ENCODE data around the gene RFLNA. TPM values are rescaled to one million over a fixed set of nuclear protein-coding genes. Genes with fewer than 3 reads are reported as not detected.

Gene RFLNA
- total and polyA plus RNA-seq, 9 donors: 0.72 to 8.7 (median 3.3) TPM

- TF ChIP-seq EP300 (IDR thresholded peaks at IDR 0.05) (no peak), CTCF (IDR thresholded peaks at IDR 0.05) (no peak), POLR2A (IDR thresholded peaks at IDR 0.05) (no peak)
- intact Hi-C loops (cut with DNase I): no loop called here
- no peak for DNase-seq
- Histone ChIP-seq H3K36me3 (no peaks in the 10 kb centered on the region), H3K4me1 (ENCODE audit: insufficient read depth) (no peaks in the 10 kb centered on the region), H3K9me3 (no peaks in the 10 kb centered on the region), H3K4me3 (no peak overlapping the region), H3K27me3 (no peaks in the 10 kb centered on the region), H3K27ac (no peak overlapping the region)
- WGBS, 3 donors: 33 to 40% (median 35%) methylated on average over 19 of the region's 19 CpGs
These were observed 15.0 kb upstream of the RFLNA start for GRCh38 chr12:124279846-124280360.

GRCh38 chr12:124281309-124281708 lies 13.6 kb upstream of the RFLNA start:
- H3K4me3 ChIP-seq: no peak overlapping the region
- no peak for DNase-seq
- H3K9me3 ChIP-seq: no peaks in the 10 kb centered on the region
- no peaks in the 10 kb centered on the region for H3K36me3 ChIP-seq
- H3K4me1 ChIP-seq (ENCODE audit: insufficient read depth): no peaks in the 10 kb centered on the region
- H3K27me3 ChIP-seq: no peaks in the 10 kb centered on the region
- 88 to 92% (median 90%) methylated on average over 2 of the region's 2 CpGs for WGBS, 3 donors
- no peak overlapping the region for H3K27ac ChIP-seq
- TF ChIP-seq POLR2A (IDR thresholded peaks at IDR 0.05) (no peak), CTCF (IDR thresholded peaks at IDR 0.05) (no peak), EP300 (IDR thresholded peaks at IDR 0.05) (no peak)
- intact Hi-C loops (cut with DNase I): no loop called here

- no peak overlapping the region for H3K27ac ChIP-seq
- H3K4me1 ChIP-seq (ENCODE audit: insufficient read depth): no peaks in the 10 kb centered on the region
- no peaks in the 10 kb centered on the region for H3K36me3 ChIP-seq
- no peak for TF ChIP-seq EP300 (IDR thresholded peaks at IDR 0.05)
- TF ChIP-seq CTCF (IDR thresholded peaks at IDR 0.05): no peak
- no peak for TF ChIP-seq POLR2A (IDR thresholded peaks at IDR 0.05)
- no peaks in the 10 kb centered on the region for H3K9me3 ChIP-seq
- H3K4me3 ChIP-seq: no peak overlapping the region
- DNase-seq: no peak
- no peaks in the 10 kb centered on the region for H3K27me3 ChIP-seq
- intact Hi-C loops (cut with DNase I): no loop called here
- 95 to 96% (median 95%) methylated on average over 5 of the region's 5 CpGs for WGBS, 3 donors
These were observed 12.6 kb upstream of the RFLNA start for GRCh38 chr12:124282287-124282686.

GRCh38 chr12:124283326-124283725 lies 11.6 kb upstream of the RFLNA start:
- intact Hi-C loops (cut with DNase I): no loop called here
- no peak for DNase-seq
- H3K27ac ChIP-seq: no peak overlapping the region
- no peak overlapping the region for H3K4me3 ChIP-seq
- WGBS, 3 donors: 19 to 46% (median 19%) methylated on average over 7 of the region's 7 CpGs
- H3K27me3 ChIP-seq: no peaks in the 10 kb centered on the region
- no peaks in the 10 kb centered on the region for H3K36me3 ChIP-seq
- H3K4me1 ChIP-seq (ENCODE audit: insufficient read depth): no peaks in the 10 kb centered on the region
- no peaks in the 10 kb centered on the region for H3K9me3 ChIP-seq
- TF ChIP-seq EP300 (IDR thresholded peaks at IDR 0.05) (no peak), CTCF (IDR thresholded peaks at IDR 0.05) (no peak), POLR2A (IDR thresholded peaks at IDR 0.05) (no peak)
